GM19238 (cell line): Measurements from ENCODE around the gene FAM163A.

Experiments used
- DNase-seq: peaks from one replicate; pipeline ENCODE4 v3.0.0; 2011; ENCODE audit warnings: low spot score; ENCODE audit not compliant: insufficient read length

Gene FAM163A

GRCh38 chr1:179750630-179751029 is 7.5 kb downstream of the FAM163A start:
- no peak for DNase-seq

GRCh38 chr1:179753061-179753460 is 10.0 kb downstream of the FAM163A start:
- no peak for DNase-seq

DNA sequence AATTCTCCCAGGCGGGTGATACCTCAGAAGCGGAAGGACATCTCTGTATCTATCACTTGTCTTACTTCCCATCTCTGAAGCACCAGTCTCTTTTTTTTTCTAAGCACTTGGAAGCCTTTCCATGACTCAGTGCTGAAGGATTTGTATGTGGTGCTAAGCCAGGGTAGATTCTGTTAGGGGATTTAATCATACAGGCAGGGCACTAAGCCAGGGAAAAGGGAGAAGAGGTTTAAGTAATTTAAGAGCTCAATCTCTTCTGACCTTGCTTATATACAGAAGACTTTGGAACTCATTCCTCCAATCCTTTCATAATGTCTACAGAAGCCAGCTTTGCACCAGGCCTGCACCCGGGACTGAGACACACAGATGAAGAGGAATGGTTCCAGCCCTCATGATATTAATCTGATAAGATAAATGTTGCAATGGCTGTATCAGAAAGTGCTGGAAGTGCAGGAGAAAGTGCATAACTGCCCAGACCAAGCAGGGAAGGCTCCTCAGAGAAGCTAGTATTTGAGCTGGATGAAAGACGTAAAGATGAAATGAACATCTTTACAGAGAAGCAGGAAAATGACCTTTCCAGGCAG is 11.0 kb downstream of the FAM163A start:
- no peak for DNase-seq

GRCh38 chr1:179757933-179758332 is 14.8 kb downstream of the FAM163A start:
- DNase-seq: no peak

- DNase-seq: no peak
Observed at GRCh38 chr1:179760521-179760920, 17.4 kb downstream of the FAM163A start.

DNA sequence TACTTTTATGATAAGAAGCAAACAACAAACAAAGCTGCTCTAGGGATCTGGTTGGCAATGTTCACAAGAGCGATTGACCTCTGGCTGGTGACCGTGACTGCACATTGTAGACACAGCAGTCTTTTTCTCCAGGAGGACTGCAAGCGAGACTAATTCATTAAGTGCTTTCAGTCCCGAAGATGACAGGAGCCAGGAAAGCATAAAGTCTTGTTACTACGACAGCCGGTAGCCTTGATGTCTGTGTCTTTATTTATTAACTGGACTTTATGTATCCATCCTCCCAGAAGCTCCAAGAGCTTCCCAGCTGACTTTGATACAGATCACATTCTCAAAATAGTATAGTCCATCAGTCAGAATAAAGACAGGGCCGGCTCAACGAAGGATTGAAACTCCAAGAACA is 18.2 kb downstream of the FAM163A start:
- DNase-seq: no peak

DNA sequence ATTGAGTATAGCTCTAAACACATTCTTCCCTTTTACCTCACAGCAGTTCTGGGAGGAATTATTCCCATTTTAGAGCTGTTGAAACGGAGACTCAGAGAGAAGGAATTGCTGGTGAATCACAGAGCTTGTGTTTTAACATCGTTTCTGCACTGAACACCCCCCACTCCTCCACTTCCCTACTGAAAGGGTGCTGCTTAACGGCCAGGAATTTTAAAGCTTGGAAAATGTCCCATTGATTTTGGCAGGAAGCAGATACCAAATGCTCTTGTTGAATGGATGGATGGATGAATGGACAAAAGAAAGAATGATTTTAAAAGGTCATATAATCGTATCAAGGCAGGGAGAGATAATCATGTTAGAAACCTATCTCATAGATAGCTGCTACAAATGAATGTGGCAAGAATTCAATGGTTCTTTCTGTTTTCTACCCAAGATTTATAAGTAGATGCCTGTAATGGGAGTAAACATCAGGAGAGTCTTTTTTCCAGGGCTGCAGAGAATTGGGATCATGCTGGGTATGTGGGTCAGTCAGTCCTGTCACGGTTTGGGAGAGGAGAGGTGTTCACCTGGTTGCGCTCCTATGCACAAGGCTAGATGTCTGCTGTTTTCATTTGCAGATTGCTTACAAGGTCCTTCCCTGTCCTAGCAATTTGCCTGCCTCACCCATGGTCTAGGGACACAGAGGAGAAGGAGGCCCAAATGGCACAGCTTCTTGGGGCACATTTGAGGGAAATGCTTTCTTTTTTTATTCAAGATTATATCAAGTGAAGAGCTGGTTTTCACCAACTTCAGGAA is 19.0 kb downstream of the FAM163A start:
- DNase-seq: no peak

GRCh38 chr1:179767177-179767581 is 24.1 kb downstream of the FAM163A start:
- DNase-seq: no peak

DNA sequence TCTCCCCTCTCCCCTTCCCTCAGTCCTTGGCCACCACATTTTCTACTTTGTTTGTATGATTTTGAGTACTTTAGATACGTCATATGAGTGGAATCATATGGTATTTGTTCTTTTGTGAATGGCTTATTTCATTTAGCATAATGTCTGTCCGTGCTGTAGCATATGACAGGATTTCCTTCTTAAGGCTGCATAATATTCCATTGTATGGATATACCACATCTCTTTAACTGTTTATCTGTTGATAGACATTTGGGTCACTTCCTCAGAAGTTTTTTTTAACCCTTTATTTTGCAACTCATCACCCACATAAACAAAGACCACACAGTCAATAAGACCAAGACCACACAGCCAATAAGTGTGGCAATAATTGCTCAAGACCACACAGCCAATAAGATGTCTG is 24.9 kb downstream of the FAM163A start:
- no peak for DNase-seq

- no peak for DNase-seq
Observed at GRCh38 chr1:179770887-179771502, 27.9 kb downstream of the FAM163A start.

GRCh38 chr1:179773264-179773663 is 30.2 kb downstream of the FAM163A start:
- DNase-seq: no peak

GRCh38 chr1:179774000-179774399 is 30.9 kb downstream of the FAM163A start:
- no peak for DNase-seq

GRCh38 chr1:179774566-179774965 is 31.5 kb downstream of the FAM163A start:
- no peak for DNase-seq

GRCh38 chr1:179775009-179775408 is 31.9 kb downstream of the FAM163A start:
- no peak for DNase-seq

DNA sequence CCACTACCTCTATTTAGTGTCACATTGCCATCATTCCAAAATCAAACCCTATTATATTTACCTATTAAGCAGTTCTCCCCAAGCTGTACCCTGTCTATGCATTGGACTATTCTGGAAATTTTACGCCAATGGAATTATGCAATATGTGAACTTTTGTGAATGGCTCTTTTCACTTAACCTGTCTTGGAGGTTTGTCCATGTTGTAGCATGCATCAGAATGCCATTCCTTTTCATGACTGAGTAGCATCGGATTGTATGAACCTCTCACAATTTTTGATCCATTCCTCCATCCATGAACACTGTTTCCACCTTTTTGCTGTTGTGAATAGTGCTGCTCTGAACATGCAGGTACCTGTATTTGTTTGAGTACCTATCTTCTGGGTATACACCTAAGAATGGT is 33.7 kb downstream of the FAM163A start:
- DNase-seq: no peak

GRCh38 chr1:179777731-179778130 is 34.6 kb downstream of the FAM163A start:
- DNase-seq: no peak

- no peak for DNase-seq
Observed at GRCh38 chr1:179779645-179780272, 36.7 kb downstream of the FAM163A start.

GRCh38 chr1:179781962-179782361 is 38.9 kb downstream of the FAM163A start:
- DNase-seq: no peak

DNA sequence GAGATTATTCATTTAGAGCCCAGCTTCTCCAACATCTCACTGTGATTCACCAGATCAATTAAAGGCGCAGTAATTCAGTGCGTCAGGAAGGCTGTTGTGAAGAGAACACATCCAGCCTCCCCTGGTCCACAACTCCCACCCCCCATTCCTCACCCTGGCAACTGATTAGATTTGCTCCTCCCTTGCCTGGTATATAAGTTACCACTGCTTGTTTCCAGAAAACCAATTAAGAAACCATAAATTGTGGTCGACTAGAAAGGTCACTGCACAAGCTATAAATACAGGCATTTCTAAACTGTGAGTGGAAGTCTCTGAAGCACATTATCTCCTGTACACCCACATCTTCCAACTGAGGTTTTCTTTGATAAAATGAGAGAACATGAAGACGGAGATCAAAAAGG is 41.9 kb downstream of the FAM163A start:
- DNase-seq: no peak

DNA sequence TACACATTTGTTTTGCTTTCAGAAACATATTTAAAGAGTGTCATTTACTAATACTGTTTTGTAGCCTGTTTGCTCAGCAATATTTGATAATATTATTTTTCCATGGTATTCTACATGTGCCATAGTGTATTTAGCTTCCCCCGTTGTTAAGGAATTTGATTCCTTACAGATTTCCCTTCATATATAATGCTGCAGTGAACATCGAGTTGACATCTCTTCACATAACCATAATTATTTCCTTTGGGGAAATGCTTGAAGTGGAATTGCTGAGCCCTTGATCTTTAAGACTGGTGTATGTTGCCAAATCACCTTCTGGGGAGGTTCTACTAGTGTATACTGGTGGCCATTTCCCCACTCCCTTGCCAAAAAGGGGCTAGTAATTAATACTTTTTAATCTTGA is 42.6 kb downstream of the FAM163A start:
- DNase-seq: no peak

DNA sequence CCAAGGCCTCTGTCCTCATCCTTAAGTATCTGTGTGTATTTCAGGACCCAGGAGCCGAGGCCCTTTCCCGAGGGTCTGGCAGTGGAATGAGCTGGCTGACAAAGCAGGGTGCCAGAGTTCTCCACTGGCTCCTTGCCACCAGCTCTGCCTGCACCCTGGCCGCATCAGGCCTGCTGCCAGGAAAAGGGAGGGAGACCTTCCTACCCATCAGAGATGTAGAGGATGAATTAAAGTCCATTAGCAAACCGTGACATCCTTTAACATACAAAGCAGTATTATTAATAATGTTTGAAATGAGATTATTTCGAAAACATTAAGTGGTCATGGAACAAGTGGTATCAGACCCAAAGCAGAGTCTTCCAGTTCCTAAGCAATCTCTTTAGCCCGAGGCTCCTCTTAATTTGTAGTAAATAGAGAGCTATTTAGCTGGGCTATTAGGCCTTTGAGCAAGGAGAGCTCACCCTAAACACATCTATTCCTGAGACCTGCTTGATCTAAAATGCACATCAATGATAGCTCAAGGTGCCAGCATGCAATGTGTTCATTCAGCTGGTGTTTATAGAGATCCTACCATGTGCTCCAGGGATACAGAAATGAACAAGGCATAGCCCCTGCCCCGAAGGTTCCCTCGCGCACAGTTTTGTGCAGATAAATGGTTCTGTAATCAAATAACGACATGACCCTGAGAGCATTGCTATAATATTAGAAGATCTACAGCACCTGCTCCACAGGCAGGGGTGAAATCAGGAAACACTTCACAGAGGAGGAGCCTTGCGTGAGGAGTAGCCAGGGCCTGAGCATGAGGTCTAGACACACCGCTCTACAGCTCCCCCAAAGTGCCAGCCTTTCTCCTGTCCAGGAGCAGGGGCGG is 44.0 kb downstream of the FAM163A start:
- no peak for DNase-seq
